ENCODE data around the gene CCDC93.

CCDC93 gene

GRCh38 chr2:117952228-117952627 is 61.6 kb downstream of the CCDC93 start:
- ChIA-PET POLR2A (interaction anchor here (1.4 kb wide), 1 partner anchor 9 kb away, joined by 4 read pairs; no protein-coding TSS in a partner anchor), CTCF (interaction anchor here (1.1 to 3.2 kb wide), 3 partner anchors 8 to 51 kb away, joined by 3 to 13 read pairs (median 6); no protein-coding TSS in a partner anchor)
- no peak overlapping the region for H3K4me3 ChIP-seq (ENCODE audit: low read depth, low read length)
- no peak for DNase-seq (ENCODE audit: low read depth, low spot score)
- no peak for TF ChIP-seq CTCF (IDR thresholded peaks at IDR 0.05; ENCODE audit: insufficient read depth, low read length, missing control alignments)

GRCh38 chr2:117949806-117950205 is 64.1 kb downstream of the CCDC93 start:
- POLR2A ChIA-PET = no interaction called here
- DNase-seq (ENCODE audit: low read depth, low spot score) = no peak

GRCh38 chr2:117948615-117949014 is 65.3 kb downstream of the CCDC93 start:
- H3K4me3 ChIP-seq (ENCODE audit: low read depth, low read length) = no peak overlapping the region
- no peak for DNase-seq (ENCODE audit: low read depth, low spot score)
- POLR2A ChIA-PET = no interaction called here
- CTCF ChIA-PET = interaction anchor here (1.0 kb wide), 1 partner anchor 55 kb away, joined by 4 read pairs; no protein-coding TSS in a partner anchor
- TF ChIP-seq CTCF (IDR thresholded peaks at IDR 0.05; ENCODE audit: insufficient read depth, low read length, missing control alignments) = no peak

More at GRCh38 chr2:117949806-117950205, 64.1 kb downstream of the CCDC93 start:
- no peak for TF ChIP-seq CTCF (IDR thresholded peaks at IDR 0.05; ENCODE audit: insufficient read depth, low read length, missing control alignments)
- H3K4me3 ChIP-seq (ENCODE audit: low read depth, low read length) = no peak overlapping the region
- CTCF ChIA-PET = interaction anchor here (1.0 to 3.2 kb wide), 5 partner anchors 10 to 53 kb away, joined by 3 to 18 read pairs (median 9); no protein-coding TSS in a partner anchor

- ChIA-PET CTCF (interaction anchor here (1.0 to 3.4 kb wide), 2 partner anchors 58 to 109 kb away, joined by 3 to 28 read pairs; no protein-coding TSS in a partner anchor), POLR2A (no interaction called here)
- H3K4me3 ChIP-seq (ENCODE audit: low read depth, low read length) = no peak overlapping the region
- no peak for TF ChIP-seq CTCF (IDR thresholded peaks at IDR 0.05; ENCODE audit: insufficient read depth, low read length, missing control alignments)
- DNase-seq (ENCODE audit: low read depth, low spot score) = no peak
Observed at GRCh38 chr2:117945296-117945695, 68.6 kb downstream of the CCDC93 start.

GRCh38 chr2:117944816-117945215 is 69.1 kb downstream of the CCDC93 start:
- ChIA-PET POLR2A (no interaction called here), CTCF (interaction anchor here (3.4 kb wide), 1 partner anchor 59 kb away, joined by 28 read pairs; no protein-coding TSS in a partner anchor)
- H3K4me3 ChIP-seq (ENCODE audit: low read depth, low read length) = no peak overlapping the region
- TF ChIP-seq CTCF (IDR thresholded peaks at IDR 0.05; ENCODE audit: insufficient read depth, low read length, missing control alignments) = no peak
- no peak for DNase-seq (ENCODE audit: low read depth, low spot score)

- H3K4me3 ChIP-seq (ENCODE audit: low read depth, low read length) = no peak overlapping the region
- TF ChIP-seq CTCF (IDR thresholded peaks at IDR 0.05; ENCODE audit: insufficient read depth, low read length, missing control alignments) = no peak
- CTCF ChIA-PET = interaction anchor here (0.8 to 5.3 kb wide), 7 partner anchors 8 to 129 kb away, joined by 3 to 52 read pairs (median 6); partner anchors contain the start of gene DDX18
- POLR2A ChIA-PET = interaction anchor here (1.2 to 1.4 kb wide), 3 partner anchors 9 to 84 kb away, joined by 3 to 15 read pairs (median 4); no protein-coding TSS in a partner anchor
- peak; percentile 79 for DNase-seq (ENCODE audit: low read depth, low spot score)
Observed at GRCh38 chr2:117943013-117943672, 70.7 kb downstream of the CCDC93 start.

All from AG04449 (cell line).